Neural cell (in vitro differentiated cells): ENCODE results near the gene KRTAP5-9.

ENCODE experiments used
- EP300 ChIP-seq: fragments of 450-650 bp; conservative IDR thresholded peaks from 2 replicates; pipeline ENCODE4 v1.6.1; 2014; ENCODE audit warnings: antibody characterized with exemption, mild to moderate bottlenecking, moderate library complexity; ENCODE audit not compliant: poor library complexity, severe bottlenecking
- EZH2 ChIP-seq: fragments of 200-600, 300-800 bp; shearing (Covaris generic), sonication (generic); IDR thresholded peaks from 2 replicates; pipeline ENCODE4 v1.6.1; 2014; ENCODE audit warnings: antibody characterized with exemption, low read length, borderline replicate concordance, mild to moderate bottlenecking; ENCODE audit not compliant: insufficient read depth, poor library complexity, severe bottlenecking
- MXI1 ChIP-seq: fragments of 450-650 bp; conservative IDR thresholded peaks from 2 replicates; pipeline ENCODE4 v1.6.1; 2014; ENCODE audit warnings: antibody characterized with exemption, mild to moderate bottlenecking; ENCODE audit not compliant: poor library complexity, severe bottlenecking
- POLR2AphosphoS5 ChIP-seq: IDR thresholded peaks from 2 replicates; pipeline ENCODE4 v1.6.1; 2012
- RAD21 ChIP-seq: fragments of 450-650 bp; conservative IDR thresholded peaks from 2 replicates; pipeline ENCODE4 v1.6.1; 2014; ENCODE audit warnings: antibody characterized with exemption, mild to moderate bottlenecking, moderate library complexity
- SMC3 ChIP-seq: fragments of 450-650 bp; conservative IDR thresholded peaks from 2 replicates; pipeline ENCODE4 v1.6.1; 2014; ENCODE audit warnings: antibody characterized with exemption, mild to moderate bottlenecking, moderate library complexity; ENCODE audit not compliant: poor library complexity
- TAF1 ChIP-seq: IDR thresholded peaks from 2 replicates; pipeline ENCODE4 v1.6.1; 2012; ENCODE audit warnings: low read depth
- TF ChIP-seq, protein P1 (sequence below): fragments of 450-650 bp; IDR thresholded peaks from 2 replicates; pipeline ENCODE4 v1.5.1; 2014; ENCODE audit warnings: antibody characterized with exemption, mild to moderate bottlenecking, moderate library complexity; ENCODE audit not compliant: poor library complexity, severe bottlenecking
- TF ChIP-seq, protein P2 (sequence below): IDR thresholded peaks from 2 replicates; pipeline ENCODE4 v1.6.1; 2012; ENCODE audit warnings: borderline replicate concordance

DNA sequence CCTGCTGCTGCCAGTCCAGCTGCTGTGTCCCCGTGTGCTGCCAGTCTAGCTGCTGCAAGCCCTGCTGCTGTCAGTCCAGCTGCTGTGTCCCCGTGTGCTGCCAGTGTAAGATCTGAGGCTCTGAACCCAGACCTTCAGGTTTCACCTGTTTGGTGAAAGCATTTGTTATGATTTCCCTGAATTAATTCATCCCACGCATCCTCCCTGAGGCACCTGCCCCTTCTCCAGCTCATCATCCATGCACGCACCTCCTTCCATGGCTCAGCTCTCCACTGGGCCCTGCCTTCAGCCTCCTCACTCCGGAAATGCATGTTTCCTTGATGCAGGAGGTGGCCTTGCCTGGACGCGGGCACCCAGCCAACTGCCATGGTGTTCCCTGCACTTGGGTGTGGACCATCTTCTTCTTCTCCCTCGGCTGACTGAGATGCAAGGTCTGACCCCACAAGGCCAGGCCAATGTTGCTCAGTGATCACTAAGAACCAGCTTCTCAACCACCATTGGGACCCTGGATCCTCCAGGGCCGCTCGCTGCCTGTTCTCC lies 17.9 kb downstream of the KRTAP5-9 start:
- TF ChIP-seq, protein P1, sequence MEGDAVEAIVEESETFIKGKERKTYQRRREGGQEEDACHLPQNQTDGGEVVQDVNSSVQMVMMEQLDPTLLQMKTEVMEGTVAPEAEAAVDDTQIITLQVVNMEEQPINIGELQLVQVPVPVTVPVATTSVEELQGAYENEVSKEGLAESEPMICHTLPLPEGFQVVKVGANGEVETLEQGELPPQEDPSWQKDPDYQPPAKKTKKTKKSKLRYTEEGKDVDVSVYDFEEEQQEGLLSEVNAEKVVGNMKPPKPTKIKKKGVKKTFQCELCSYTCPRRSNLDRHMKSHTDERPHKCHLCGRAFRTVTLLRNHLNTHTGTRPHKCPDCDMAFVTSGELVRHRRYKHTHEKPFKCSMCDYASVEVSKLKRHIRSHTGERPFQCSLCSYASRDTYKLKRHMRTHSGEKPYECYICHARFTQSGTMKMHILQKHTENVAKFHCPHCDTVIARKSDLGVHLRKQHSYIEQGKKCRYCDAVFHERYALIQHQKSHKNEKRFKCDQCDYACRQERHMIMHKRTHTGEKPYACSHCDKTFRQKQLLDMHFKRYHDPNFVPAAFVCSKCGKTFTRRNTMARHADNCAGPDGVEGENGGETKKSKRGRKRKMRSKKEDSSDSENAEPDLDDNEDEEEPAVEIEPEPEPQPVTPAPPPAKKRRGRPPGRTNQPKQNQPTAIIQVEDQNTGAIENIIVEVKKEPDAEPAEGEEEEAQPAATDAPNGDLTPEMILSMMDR: no peak
- no peak for TF ChIP-seq EP300
- TF ChIP-seq POLR2AphosphoS5: no peak
- TF ChIP-seq EZH2: no peak
- TF ChIP-seq, protein P2, sequence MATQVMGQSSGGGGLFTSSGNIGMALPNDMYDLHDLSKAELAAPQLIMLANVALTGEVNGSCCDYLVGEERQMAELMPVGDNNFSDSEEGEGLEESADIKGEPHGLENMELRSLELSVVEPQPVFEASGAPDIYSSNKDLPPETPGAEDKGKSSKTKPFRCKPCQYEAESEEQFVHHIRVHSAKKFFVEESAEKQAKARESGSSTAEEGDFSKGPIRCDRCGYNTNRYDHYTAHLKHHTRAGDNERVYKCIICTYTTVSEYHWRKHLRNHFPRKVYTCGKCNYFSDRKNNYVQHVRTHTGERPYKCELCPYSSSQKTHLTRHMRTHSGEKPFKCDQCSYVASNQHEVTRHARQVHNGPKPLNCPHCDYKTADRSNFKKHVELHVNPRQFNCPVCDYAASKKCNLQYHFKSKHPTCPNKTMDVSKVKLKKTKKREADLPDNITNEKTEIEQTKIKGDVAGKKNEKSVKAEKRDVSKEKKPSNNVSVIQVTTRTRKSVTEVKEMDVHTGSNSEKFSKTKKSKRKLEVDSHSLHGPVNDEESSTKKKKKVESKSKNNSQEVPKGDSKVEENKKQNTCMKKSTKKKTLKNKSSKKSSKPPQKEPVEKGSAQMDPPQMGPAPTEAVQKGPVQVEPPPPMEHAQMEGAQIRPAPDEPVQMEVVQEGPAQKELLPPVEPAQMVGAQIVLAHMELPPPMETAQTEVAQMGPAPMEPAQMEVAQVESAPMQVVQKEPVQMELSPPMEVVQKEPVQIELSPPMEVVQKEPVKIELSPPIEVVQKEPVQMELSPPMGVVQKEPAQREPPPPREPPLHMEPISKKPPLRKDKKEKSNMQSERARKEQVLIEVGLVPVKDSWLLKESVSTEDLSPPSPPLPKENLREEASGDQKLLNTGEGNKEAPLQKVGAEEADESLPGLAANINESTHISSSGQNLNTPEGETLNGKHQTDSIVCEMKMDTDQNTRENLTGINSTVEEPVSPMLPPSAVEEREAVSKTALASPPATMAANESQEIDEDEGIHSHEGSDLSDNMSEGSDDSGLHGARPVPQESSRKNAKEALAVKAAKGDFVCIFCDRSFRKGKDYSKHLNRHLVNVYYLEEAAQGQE: no peak
- TF ChIP-seq MXI1: no peak
- TF ChIP-seq RAD21: no peak
- TF ChIP-seq TAF1: no peak
- no peak for TF ChIP-seq SMC3
